Hepatocyte (in vitro differentiated cells): Measurements from ENCODE around the gene MAP3K20.
"Not testable (repeated sequence)": the region's sequence is repeated elsewhere in the genome, so short reads cannot be mapped to it uniquely, and the experiment has no call there.

Experiments used
- EZH2 ChIP-seq: fragments of 200-600 bp; sonication (generic); IDR thresholded peaks from 2 replicates; pipeline ENCODE4 v1.6.1; 2016; ENCODE audit warnings: antibody characterized with exemption, mild to moderate bottlenecking, borderline replicate concordance
- EZH2phosphoT487 ChIP-seq: fragments of 200-600 bp; sonication (generic); IDR thresholded peaks from one replicate; pipeline ENCODE4 v1.6.1; 2018; ENCODE audit warnings: antibody characterized with exemption, mild to moderate bottlenecking, low read depth, moderate library complexity; ENCODE audit not compliant: unreplicated experiment, severe bottlenecking
- TF ChIP-seq, protein P1 (sequence below): fragments of 200-600 bp; sonication (generic); IDR thresholded peaks from 2 replicates; pipeline ENCODE4 v1.5.1; 2016; ENCODE audit warnings: antibody characterized with exemption, mild to moderate bottlenecking; ENCODE audit not compliant: poor library complexity

DNA sequence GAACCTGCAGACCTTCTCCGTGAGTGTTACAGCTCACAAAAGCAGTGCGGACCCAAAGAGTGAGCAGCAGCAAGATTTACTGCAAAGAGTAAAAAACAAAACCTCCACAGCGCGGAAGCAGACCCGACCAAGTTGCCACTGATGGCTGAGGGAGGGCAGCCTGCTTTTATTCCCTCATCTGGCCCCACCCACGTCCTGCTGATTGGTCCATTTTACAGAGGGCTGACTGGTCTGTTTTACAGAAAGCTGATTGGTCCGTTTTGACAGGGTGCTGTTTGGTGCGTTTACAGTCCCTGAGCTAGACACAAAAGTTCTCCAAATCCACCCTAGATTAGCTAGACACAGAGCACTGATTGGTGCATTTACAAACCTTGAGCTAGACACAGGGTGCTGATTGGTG lies 206.3 kb downstream of the MAP3K20 start:
- TF ChIP-seq, protein P1, sequence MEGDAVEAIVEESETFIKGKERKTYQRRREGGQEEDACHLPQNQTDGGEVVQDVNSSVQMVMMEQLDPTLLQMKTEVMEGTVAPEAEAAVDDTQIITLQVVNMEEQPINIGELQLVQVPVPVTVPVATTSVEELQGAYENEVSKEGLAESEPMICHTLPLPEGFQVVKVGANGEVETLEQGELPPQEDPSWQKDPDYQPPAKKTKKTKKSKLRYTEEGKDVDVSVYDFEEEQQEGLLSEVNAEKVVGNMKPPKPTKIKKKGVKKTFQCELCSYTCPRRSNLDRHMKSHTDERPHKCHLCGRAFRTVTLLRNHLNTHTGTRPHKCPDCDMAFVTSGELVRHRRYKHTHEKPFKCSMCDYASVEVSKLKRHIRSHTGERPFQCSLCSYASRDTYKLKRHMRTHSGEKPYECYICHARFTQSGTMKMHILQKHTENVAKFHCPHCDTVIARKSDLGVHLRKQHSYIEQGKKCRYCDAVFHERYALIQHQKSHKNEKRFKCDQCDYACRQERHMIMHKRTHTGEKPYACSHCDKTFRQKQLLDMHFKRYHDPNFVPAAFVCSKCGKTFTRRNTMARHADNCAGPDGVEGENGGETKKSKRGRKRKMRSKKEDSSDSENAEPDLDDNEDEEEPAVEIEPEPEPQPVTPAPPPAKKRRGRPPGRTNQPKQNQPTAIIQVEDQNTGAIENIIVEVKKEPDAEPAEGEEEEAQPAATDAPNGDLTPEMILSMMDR: not testable (repeated sequence)
- TF ChIP-seq EZH2phosphoT487, EZH2: not testable (repeated sequence)
